Upper lobe of left lung (tissue), 4 donors: Measurements from ENCODE around the gene INTS6.

Experiments
- POLR2A ChIP-seq, 4 donors: fragments of 450-650 bp; IDR thresholded peaks; one replicate each; pipeline ENCODE4 v1.5.1; 2016 to 2017; ENCODE audit warnings: antibody characterized with exemption in 4 of 4, mild to moderate bottlenecking in 2 of 4
- POLR2AphosphoS5 ChIP-seq, 2 donors: sonication (generic); formaldehyde crosslinking; IDR thresholded peaks; one replicate each; pipeline ENCODE4 v1.5.1; 2017; ENCODE audit warnings: antibody characterized with exemption in 2 of 2
- TF ChIP-seq, protein P1 (sequence below), 6 experiments: fragments of 450-650 bp in 4 of 6; fragments of 200-600 bp in 2 of 6; sonication (generic) in 2 of 6; IDR thresholded peaks; one replicate each; pipeline ENCODE4 v1.5.1; 2016 to 2019; ENCODE audit warnings: antibody characterized with exemption in 6 of 6

DNA sequence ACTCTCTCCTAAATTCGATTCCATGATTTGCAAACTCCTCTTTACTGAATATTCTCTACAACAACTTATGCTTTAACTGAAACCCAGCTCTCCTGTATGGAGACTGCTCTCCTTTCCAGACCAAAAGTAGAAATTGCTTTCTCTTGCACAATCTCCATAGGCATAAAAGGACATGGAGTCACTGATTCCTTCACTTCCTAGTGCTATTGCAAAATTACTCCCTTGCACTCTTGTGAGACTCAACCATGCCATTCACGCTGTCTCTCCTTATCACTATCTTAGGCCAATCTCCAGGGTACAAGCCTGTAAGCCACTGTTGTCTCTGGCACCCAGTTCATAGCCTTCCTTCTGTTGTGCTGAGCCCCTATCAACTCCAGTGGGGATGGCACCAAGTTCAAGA, 82.7 kb downstream of the INTS6 start:
- TF ChIP-seq, protein P1, sequence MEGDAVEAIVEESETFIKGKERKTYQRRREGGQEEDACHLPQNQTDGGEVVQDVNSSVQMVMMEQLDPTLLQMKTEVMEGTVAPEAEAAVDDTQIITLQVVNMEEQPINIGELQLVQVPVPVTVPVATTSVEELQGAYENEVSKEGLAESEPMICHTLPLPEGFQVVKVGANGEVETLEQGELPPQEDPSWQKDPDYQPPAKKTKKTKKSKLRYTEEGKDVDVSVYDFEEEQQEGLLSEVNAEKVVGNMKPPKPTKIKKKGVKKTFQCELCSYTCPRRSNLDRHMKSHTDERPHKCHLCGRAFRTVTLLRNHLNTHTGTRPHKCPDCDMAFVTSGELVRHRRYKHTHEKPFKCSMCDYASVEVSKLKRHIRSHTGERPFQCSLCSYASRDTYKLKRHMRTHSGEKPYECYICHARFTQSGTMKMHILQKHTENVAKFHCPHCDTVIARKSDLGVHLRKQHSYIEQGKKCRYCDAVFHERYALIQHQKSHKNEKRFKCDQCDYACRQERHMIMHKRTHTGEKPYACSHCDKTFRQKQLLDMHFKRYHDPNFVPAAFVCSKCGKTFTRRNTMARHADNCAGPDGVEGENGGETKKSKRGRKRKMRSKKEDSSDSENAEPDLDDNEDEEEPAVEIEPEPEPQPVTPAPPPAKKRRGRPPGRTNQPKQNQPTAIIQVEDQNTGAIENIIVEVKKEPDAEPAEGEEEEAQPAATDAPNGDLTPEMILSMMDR (IDR thresholded peaks at IDR 0.05), result no peak
- no peak for TF ChIP-seq POLR2A (IDR thresholded peaks at IDR 0.05)
- TF ChIP-seq POLR2AphosphoS5 (IDR thresholded peaks at IDR 0.05), result no peak
